ENCODE results near the gene PSD4.

DNA sequence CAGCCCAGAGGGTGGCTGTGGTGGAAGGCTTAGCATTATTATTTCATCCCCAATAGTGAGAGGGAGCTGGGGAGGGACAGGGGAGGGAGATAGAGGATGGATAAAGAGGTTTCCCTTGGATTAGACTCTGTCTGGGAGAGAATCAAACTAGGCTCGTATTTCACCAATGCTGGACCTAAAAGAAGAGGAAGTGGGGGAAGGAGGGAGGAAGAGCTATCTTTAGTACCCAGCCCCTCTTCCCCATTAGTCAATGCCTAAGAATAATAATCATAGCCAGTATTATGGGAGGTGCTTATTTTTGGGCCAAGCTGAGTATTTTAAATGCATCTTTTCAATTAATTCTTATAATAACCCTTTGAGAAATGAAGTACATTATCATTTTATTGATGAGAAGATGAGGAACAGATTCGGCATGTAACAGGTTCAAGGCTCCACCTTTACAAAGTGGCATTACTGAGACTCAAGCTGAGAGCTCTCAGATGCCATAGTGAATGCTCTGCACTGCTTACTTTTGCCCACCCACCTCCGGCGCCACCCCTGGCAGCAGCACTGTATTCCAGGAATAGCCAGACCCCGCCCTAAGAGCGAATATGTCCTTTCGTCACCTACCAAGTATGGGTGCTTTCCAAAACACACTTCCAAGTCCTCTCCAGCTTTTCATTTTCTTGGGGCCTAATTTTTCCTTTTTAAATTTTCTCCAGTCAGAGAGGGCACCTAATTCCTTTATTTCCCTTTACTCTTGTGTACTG lies 83.9 kb downstream of the PSD4 start:
- TF ChIP-seq POLR2A (IDR thresholded peaks at IDR 0.05; ENCODE audit: low read depth, low read length): no peak
- TF ChIP-seq POLR2AphosphoS5 (IDR thresholded peaks at IDR 0.05; ENCODE audit: low read depth, low read length): no peak
- TF ChIP-seq TAF1 (IDR thresholded peaks at IDR 0.05; ENCODE audit: low read depth, low read length): no peak
- peak; percentile 36; the same call in 1 of the 2 replicates for TF ChIP-seq SPI1 (IDR thresholded peaks at IDR 0.05; ENCODE audit: low read depth, low read length)
- TF ChIP-seq PAX5 (IDR thresholded peaks at IDR 0.05; ENCODE audit: insufficient read depth, low read length, severe bottlenecking): no peak
